Activated CD4-positive, alpha-beta memory T cell treated with anti-CD3 and anti-CD28 coated beads for 36 hours (primary cell): ENCODE results near the gene IL21R. TPM values are rescaled to one million over a fixed set of nuclear protein-coding genes. Genes with fewer than 3 reads are reported as not detected.

ENCODE experiments used
- CTCF ChIA-PET: fragments of 350-600 bp; sonication (Branson Sonifier 250); formaldehyde crosslinking; loops from one replicate; lab custom pipeline; 2021; ENCODE audit warnings: antibody characterized with exemption, inconsistent platforms; lab: Charles Lee
- POLR2A ChIA-PET: fragments of 350-600 bp; sonication (Branson Sonifier 250); formaldehyde crosslinking; loops from one replicate; lab custom pipeline; 2021; ENCODE audit warnings: antibody characterized with exemption; lab: Charles Lee
- DNase-seq: peaks from one replicate; pipeline ENCODE4 v3.0.0-alpha.2; 2020
- H3K27ac Mint-ChIP-seq: one replicate; pipeline ENCODE4 v1.8.0; 2021; ENCODE audit warnings: mixed read lengths
- H3K27me3 Mint-ChIP-seq: one replicate; pipeline ENCODE4 v1.8.0; 2021; ENCODE audit warnings: mixed read lengths
- H3K36me3 Mint-ChIP-seq: one replicate; pipeline ENCODE4 v1.8.0; 2021; ENCODE audit warnings: mixed read lengths
- H3K4me1 Mint-ChIP-seq: one replicate; pipeline ENCODE4 v1.8.0; 2021; ENCODE audit warnings: low read depth, mixed read lengths
- H3K4me3 Mint-ChIP-seq: one replicate; pipeline ENCODE4 v1.8.0; 2021; ENCODE audit warnings: mild to moderate bottlenecking, mixed read lengths
- H3K9me3 Mint-ChIP-seq: one replicate; pipeline ENCODE4 v1.8.0; 2021; ENCODE audit warnings: mixed read lengths
- intact Hi-C: fragments of 100-400 bp; cut with micrococcal nuclease; formaldehyde crosslinking; loops from one replicate; pipeline ENCODE4 v1.15.1; 2023
- total RNA-seq, 2 experiments: library from RNA; stranded (reverse); gene quantifications; one replicate each; pipeline ENCODE4 v1.2.3, GENCODE V29; 2021

The IL21R gene
- total RNA-seq, 2 experiments from 2014 or later = 55.0 to 55.9 TPM

GRCh38 chr16:27472091-27473020, 70.4 kb downstream of the IL21R start:
- Mint-ChIP-seq H3K27ac (no peak overlapping the region), H3K36me3 (peaks cover 50% of the 10 kb centered on the region), H3K4me3 (no peak overlapping the region), H3K27me3 (no peaks in the 10 kb centered on the region), H3K9me3 (no peaks in the 10 kb centered on the region), H3K4me1 (no peaks in the 10 kb centered on the region)
- intact Hi-C loops = no loop called here
- ChIA-PET CTCF (interaction anchor here (0.6 kb wide), 1 partner anchor 597 kb away, joined by 3 read pairs; no protein-coding TSS in a partner anchor), POLR2A (no interaction called here)
- no peak for DNase-seq

GRCh38 chr16:27473101-27473900, 71.3 kb downstream of the IL21R start:
- POLR2A ChIA-PET = no interaction called here
- Mint-ChIP-seq H3K4me3 (no peak overlapping the region), H3K4me1 (no peaks in the 10 kb centered on the region), H3K36me3 (peaks cover 45% of the 10 kb centered on the region), H3K9me3 (no peaks in the 10 kb centered on the region), H3K27ac (no peak overlapping the region), H3K27me3 (no peaks in the 10 kb centered on the region)
- CTCF ChIA-PET = interaction anchor here (0.6 kb wide), 1 partner anchor 596 kb away, joined by 3 read pairs; no protein-coding TSS in a partner anchor
- intact Hi-C loops = no loop called here
- no peak for DNase-seq

DNA sequence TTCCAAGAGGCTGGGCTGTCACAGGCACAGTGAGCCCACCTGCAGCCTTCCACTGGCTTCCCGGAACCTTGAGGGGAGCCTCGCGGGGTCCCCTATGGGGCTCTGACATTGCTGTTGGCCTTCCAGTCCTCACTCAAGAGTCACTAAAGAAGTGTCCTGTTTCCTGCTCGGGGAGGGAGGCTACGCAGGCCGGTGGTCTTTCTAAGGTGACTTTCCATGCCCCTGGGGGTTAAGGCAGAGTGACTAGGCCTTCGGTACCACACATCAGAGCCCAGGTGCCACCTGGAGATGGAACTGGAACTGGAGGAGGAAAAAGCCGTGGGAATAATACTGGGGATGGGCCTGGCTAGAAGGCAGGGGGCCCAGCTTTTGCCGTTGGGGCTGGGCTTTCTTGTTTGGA, 72.1 kb downstream of the IL21R start:
- CTCF ChIA-PET = no interaction called here
- H3K36me3 Mint-ChIP-seq = peaks cover 44% of the 10 kb centered on the region
- intact Hi-C loops = no loop called here
- no peak for DNase-seq
- no peaks in the 10 kb centered on the region for H3K4me1 Mint-ChIP-seq
- H3K4me3 Mint-ChIP-seq = no peak overlapping the region
- no peaks in the 10 kb centered on the region for H3K27me3 Mint-ChIP-seq
- no peaks in the 10 kb centered on the region for H3K9me3 Mint-ChIP-seq
- POLR2A ChIA-PET = no interaction called here
- no peak overlapping the region for H3K27ac Mint-ChIP-seq

GRCh38 chr16:27474921-27475320, 72.9 kb downstream of the IL21R start:
- no peaks in the 10 kb centered on the region for H3K9me3 Mint-ChIP-seq
- ChIA-PET CTCF (no interaction called here), POLR2A (no interaction called here)
- H3K27ac Mint-ChIP-seq = no peak overlapping the region
- peaks cover 35% of the 10 kb centered on the region for H3K36me3 Mint-ChIP-seq
- no peak for DNase-seq
- intact Hi-C loops = no loop called here
- H3K4me3 Mint-ChIP-seq = no peak overlapping the region
- no peaks in the 10 kb centered on the region for H3K27me3 Mint-ChIP-seq
- H3K4me1 Mint-ChIP-seq = no peaks in the 10 kb centered on the region

GRCh38 chr16:27475561-27475960, 73.6 kb downstream of the IL21R start:
- POLR2A ChIA-PET = no interaction called here
- H3K36me3 Mint-ChIP-seq = peaks cover 31% of the 10 kb centered on the region
- H3K27ac Mint-ChIP-seq = no peak overlapping the region

GRCh38 chr16:27476240-27476639, 74.3 kb downstream of the IL21R start:
- Mint-ChIP-seq H3K27ac (no peak overlapping the region), H3K36me3 (peaks cover 25% of the 10 kb centered on the region), H3K4me1 (no peaks in the 10 kb centered on the region), H3K4me3 (no peak overlapping the region), H3K9me3 (no peaks in the 10 kb centered on the region), H3K27me3 (no peaks in the 10 kb centered on the region)
- ChIA-PET CTCF (no interaction called here), POLR2A (no interaction called here)
- DNase-seq = no peak
- intact Hi-C loops = no loop called here

More at GRCh38 chr16:27475561-27475960, 73.6 kb downstream of the IL21R start:
- CTCF ChIA-PET = no interaction called here
- H3K27me3 Mint-ChIP-seq = no peaks in the 10 kb centered on the region
- intact Hi-C loops = no loop called here
- H3K9me3 Mint-ChIP-seq = no peaks in the 10 kb centered on the region
- no peaks in the 10 kb centered on the region for H3K4me1 Mint-ChIP-seq
- DNase-seq = no peak
- no peak overlapping the region for H3K4me3 Mint-ChIP-seq

- no peak overlapping the region for H3K4me3 Mint-ChIP-seq
- no peaks in the 10 kb centered on the region for H3K9me3 Mint-ChIP-seq
- H3K36me3 Mint-ChIP-seq = peaks cover 35% of the 10 kb centered on the region
- no peaks in the 10 kb centered on the region for H3K27me3 Mint-ChIP-seq
- no peak overlapping the region for H3K27ac Mint-ChIP-seq
- no peak for DNase-seq
- intact Hi-C loops = no loop called here
- POLR2A ChIA-PET = no interaction called here
- CTCF ChIA-PET = no interaction called here
- no peaks in the 10 kb centered on the region for H3K4me1 Mint-ChIP-seq
These were observed 78.8 kb downstream of the IL21R start for GRCh38 chr16:27480761-27481160.

- POLR2A ChIA-PET = no interaction called here
- H3K4me1 Mint-ChIP-seq = no peaks in the 10 kb centered on the region
- no peak overlapping the region for H3K27ac Mint-ChIP-seq
These were observed 79.4 kb downstream of the IL21R start for GRCh38 chr16:27481282-27481934.

DNA sequence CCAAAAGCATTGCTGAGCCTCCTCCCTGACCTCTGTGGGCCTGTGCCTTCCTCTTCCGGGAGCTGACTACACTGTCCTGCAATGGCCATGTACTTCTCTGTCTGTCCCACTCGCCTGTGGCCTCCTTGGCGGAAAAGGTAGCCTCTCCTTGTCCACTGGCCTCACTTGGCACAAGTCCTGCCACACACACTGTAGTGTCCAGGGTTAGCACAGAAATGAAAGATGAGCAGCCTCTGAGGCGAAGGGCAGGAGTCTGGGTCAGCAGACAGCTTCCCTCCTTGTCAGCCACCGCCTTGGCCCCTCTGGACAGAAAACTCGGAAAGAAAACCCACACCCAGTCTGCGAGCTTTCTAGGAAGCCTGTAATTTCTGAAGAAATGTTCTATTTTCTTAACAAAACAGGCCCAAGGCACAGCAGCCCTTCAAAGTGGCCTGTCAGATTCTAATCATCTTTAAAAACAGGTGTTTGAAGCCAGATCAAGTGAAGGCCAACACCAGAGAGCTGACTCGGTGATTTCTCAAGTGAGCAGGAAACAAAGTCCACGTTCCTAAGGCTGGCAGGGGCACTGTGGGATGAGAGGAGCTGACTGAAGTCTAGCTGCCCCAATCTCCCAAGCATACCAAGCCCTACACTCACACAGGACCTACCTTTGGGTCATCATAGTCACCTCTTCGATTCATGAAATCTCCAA, 80.6 kb downstream of the IL21R start:
- Mint-ChIP-seq H3K4me3 (no peak overlapping the region), H3K36me3 (peaks cover 37% of the 10 kb centered on the region), H3K4me1 (no peaks in the 10 kb centered on the region), H3K27me3 (no peaks in the 10 kb centered on the region), H3K27ac (no peak overlapping the region), H3K9me3 (no peaks in the 10 kb centered on the region)
- intact Hi-C loops = no loop called here
- ChIA-PET CTCF (no interaction called here), POLR2A (no interaction called here)
- no peak for DNase-seq

More at GRCh38 chr16:27481282-27481934, 79.4 kb downstream of the IL21R start:
- CTCF ChIA-PET = no interaction called here
- Mint-ChIP-seq H3K36me3 (peaks cover 32% of the 10 kb centered on the region), H3K4me3 (no peak overlapping the region), H3K27me3 (no peaks in the 10 kb centered on the region), H3K9me3 (no peaks in the 10 kb centered on the region)
- no peak for DNase-seq
- intact Hi-C loops = no loop called here

- no peaks in the 10 kb centered on the region for H3K4me1 Mint-ChIP-seq
- no peak for DNase-seq
- H3K27me3 Mint-ChIP-seq = no peaks in the 10 kb centered on the region
- no peaks in the 10 kb centered on the region for H3K9me3 Mint-ChIP-seq
- H3K27ac Mint-ChIP-seq = no peak overlapping the region
- ChIA-PET CTCF (no interaction called here), POLR2A (no interaction called here)
- intact Hi-C loops = no loop called here
- peaks cover 38% of the 10 kb centered on the region for H3K36me3 Mint-ChIP-seq
- H3K4me3 Mint-ChIP-seq = no peak overlapping the region
These were observed 81.1 kb downstream of the IL21R start for GRCh38 chr16:27483088-27483437.

DNA sequence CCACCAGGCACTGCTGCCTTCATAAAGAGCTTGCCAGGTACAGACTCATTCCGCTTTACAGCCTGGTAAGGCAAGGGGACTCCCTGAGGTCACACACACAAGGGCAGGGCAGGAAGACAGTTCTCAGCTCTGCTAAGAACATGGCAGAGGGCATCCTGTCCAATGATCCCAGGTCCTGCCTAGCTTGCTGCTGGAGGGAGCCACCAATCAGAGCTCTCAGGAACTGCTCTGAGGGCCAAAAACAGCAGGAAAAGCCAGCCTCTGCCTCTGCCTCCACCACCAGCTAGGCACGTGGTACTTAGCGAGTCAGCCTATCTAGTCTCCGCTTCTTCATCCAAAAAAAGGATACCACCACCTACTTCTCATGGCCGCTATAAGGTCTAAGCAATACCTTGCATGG, 81.7 kb downstream of the IL21R start:
- H3K4me1 Mint-ChIP-seq = no peaks in the 10 kb centered on the region
- H3K27me3 Mint-ChIP-seq = no peaks in the 10 kb centered on the region
- ChIA-PET POLR2A (no interaction called here), CTCF (no interaction called here)
- no peak overlapping the region for H3K27ac Mint-ChIP-seq
- no peak for DNase-seq
- no peak overlapping the region for H3K4me3 Mint-ChIP-seq
- H3K36me3 Mint-ChIP-seq = peaks cover 37% of the 10 kb centered on the region
- intact Hi-C loops = no loop called here
- H3K9me3 Mint-ChIP-seq = no peaks in the 10 kb centered on the region

DNA sequence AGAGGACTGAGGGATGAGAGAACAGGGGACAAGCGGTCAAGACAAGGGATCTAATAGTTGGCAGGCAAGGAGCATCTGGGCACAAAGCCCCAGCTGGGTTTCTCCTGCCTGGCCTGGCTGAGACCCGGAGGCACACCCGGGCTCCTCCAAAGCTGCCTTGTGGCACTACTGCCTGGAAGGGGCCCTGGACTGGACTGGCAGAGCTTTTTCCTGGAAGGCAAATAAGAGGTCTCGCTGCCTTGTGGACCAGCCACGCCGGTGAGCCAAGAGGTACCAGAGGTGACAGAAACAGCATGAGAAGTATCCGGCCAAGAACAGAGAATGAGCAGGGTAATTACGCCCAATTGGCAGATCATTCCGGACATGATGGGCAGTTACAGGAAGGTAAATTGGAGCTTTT, 83.2 kb downstream of the IL21R start:
- H3K4me3 Mint-ChIP-seq = no peak overlapping the region
- ChIA-PET CTCF (no interaction called here), POLR2A (no interaction called here)
- H3K9me3 Mint-ChIP-seq = no peaks in the 10 kb centered on the region
- no peaks in the 10 kb centered on the region for H3K4me1 Mint-ChIP-seq
- peaks cover 41% of the 10 kb centered on the region for H3K36me3 Mint-ChIP-seq
- no peak overlapping the region for H3K27ac Mint-ChIP-seq
- DNase-seq = no peak
- H3K27me3 Mint-ChIP-seq = no peaks in the 10 kb centered on the region
- intact Hi-C loops = no loop called here
